Panc1 (cell line): ENCODE data around the gene SLC38A9. TPM values are rescaled to one million over a fixed set of nuclear protein-coding genes. Genes with fewer than 3 reads are reported as not detected.

Source experiments
- ATAC-seq: fragments of 200-7000 bp; cut with Tn5 transposase; 2 replicates; pipeline ENCODE4 v1.9.1; 2020; ENCODE audit warnings: mild to moderate bottlenecking, moderate library complexity
- BruUV-seq: library from RNA; stranded (reverse); fragments of 400-500 nt; replicated peaks from 2 replicates; lab custom pipeline; 2021; lab: Mats Ljungman, UMichigan
- CTCF ChIA-PET: fragments of 300-600 bp; sonication (Branson Sonifier 250); formaldehyde crosslinking; loops from one replicate; lab custom pipeline; 2022; ENCODE audit warnings: antibody characterized with exemption; lab: Charles Lee
- POLR2A ChIA-PET: fragments of 300-600 bp; sonication (Branson Sonifier 250); formaldehyde crosslinking; loops from one replicate; lab custom pipeline; 2022; ENCODE audit warnings: antibody characterized with exemption; lab: Charles Lee
- DNase-seq: peaks from one replicate; pipeline ENCODE4 v3.0.0-alpha.2; 2010; ENCODE audit warnings: low read depth, low spot score
- H3K27ac ChIP-seq: 2 replicates; pipeline ENCODE4 v1.5.1; 2011; ENCODE audit warnings: mild to moderate bottlenecking, low read length, inconsistent platforms
- H3K27me3 ChIP-seq: fragments of 200-500 bp; sonication (Bioruptor generic); 2 replicates; pipeline ENCODE4 v1.6.0; 2014; ENCODE audit warnings: low read length, inconsistent platforms; ENCODE audit not compliant: control insufficient read depth, insufficient read depth
- H3K36me3 ChIP-seq: fragments of 200-500 bp; sonication (Bioruptor generic); 2 replicates; pipeline ENCODE4 v1.5.1; 2014; ENCODE audit warnings: inconsistent platforms, mild to moderate bottlenecking, low read length, moderate library complexity; ENCODE audit not compliant: control insufficient read depth, insufficient read depth
- H3K4me1 ChIP-seq: 2 replicates; pipeline ENCODE4 v1.5.1; 2011; ENCODE audit warnings: inconsistent platforms, mild to moderate bottlenecking, low read length, moderate library complexity; ENCODE audit not compliant: control insufficient read depth, insufficient read depth
- H3K4me3 ChIP-seq, 2 experiments: 2 replicates each; pipeline ENCODE4 v1.5.1; 2011 to 2012; ENCODE audit warnings: low read depth in 2 of 2, low read length in 2 of 2, mild to moderate bottlenecking in 2 of 2, inconsistent platforms in 1 of 2, moderate library complexity in 1 of 2
- H3K9me3 ChIP-seq: fragments of 200-500 bp; sonication (Bioruptor generic); 2 replicates; pipeline ENCODE4 v1.5.1; 2014; ENCODE audit warnings: low read depth, mild to moderate bottlenecking, inconsistent platforms, low read length, moderate library complexity; ENCODE audit not compliant: control insufficient read depth, insufficient read depth
- CTCF ChIP-seq: fragments of 450-650 bp; IDR thresholded peaks from 2 replicates; pipeline ENCODE4 v1.5.1; 2017; ENCODE audit warnings: mild to moderate bottlenecking
- POLR2AphosphoS5 ChIP-seq: IDR thresholded peaks from 2 replicates; pipeline ENCODE4 v1.6.1; 2012; ENCODE audit warnings: mild to moderate bottlenecking, low read depth, low read length, moderate library complexity
- REST ChIP-seq, 2 experiments: IDR thresholded peaks; 2 replicates each; pipeline ENCODE4 v1.6.1; 2011 to 2012; ENCODE audit warnings: low read depth in 2 of 2, control low read depth in 1 of 2, low read length in 1 of 2, mild to moderate bottlenecking in 1 of 2, moderate library complexity in 1 of 2; ENCODE audit not compliant: insufficient read depth in 1 of 2
- SIN3A ChIP-seq: IDR thresholded peaks from 2 replicates; pipeline ENCODE4 v1.6.1; 2012; ENCODE audit warnings: low read depth, mild to moderate bottlenecking, low read length, moderate library complexity, borderline replicate concordance; ENCODE audit not compliant: insufficient read depth
- TCF7L2 ChIP-seq: IDR thresholded peaks from 2 replicates; pipeline ENCODE4 v1.6.1; 2011; ENCODE audit warnings: mild to moderate bottlenecking, low read depth, low read length, inconsistent platforms
- in situ Hi-C: cut with HindIII; loops from 2 replicates; pipeline ENCODE4 v1.10.0; 2016; ENCODE audit warnings: low sequenced_read_pairs, low pct_unique_long_range_greater_than_20kb
- intact Hi-C: fragments of 100-400 bp; cut with micrococcal nuclease; formaldehyde crosslinking; loops from one replicate; pipeline ENCODE4 v1.10.0; 2022; ENCODE audit not compliant: unreplicated experiment
- total RNA-seq: library from RNA; stranded (reverse); gene quantifications from one replicate; pipeline ENCODE4 v1.2.1, GENCODE V29; 2021; ENCODE audit not compliant: unreplicated experiment

Gene SLC38A9
- total RNA-seq, 1 experiment from 2014 or later: 12.8 TPM

- Histone ChIP-seq H3K27ac (no peak overlapping the region), H3K9me3 (no peaks in the 10 kb centered on the region), H3K4me3 (no peak overlapping the region), H3K27me3 (no peaks in the 10 kb centered on the region), H3K4me1 (no peaks in the 10 kb centered on the region), H3K36me3 (no peaks in the 10 kb centered on the region)
- TF ChIP-seq REST (IDR thresholded peaks at IDR 0.05; ENCODE audit: insufficient read depth in 1 of 2, low read depth in 2 of 2, low read length in 1 of 2): no peak
- TF ChIP-seq CTCF: peak; percentile 67
- TF ChIP-seq POLR2AphosphoS5: no peak
- POLR2A ChIA-PET: interaction anchor here (0.6 kb wide), 1 partner anchor 161 kb away, joined by 3 read pairs; no protein-coding TSS in a partner anchor
- intact Hi-C loops: loop anchor here (10.0 kb wide), 1 partner anchor 349 kb away; no protein-coding TSS in a partner anchor
- CTCF ChIA-PET: interaction anchor here (0.7 kb wide), 1 partner anchor 453 kb away, joined by 7 read pairs; no protein-coding TSS in a partner anchor
- DNase-seq (no peak), ATAC-seq (peak; percentile 71)
- BruUV-seq: no TSS peak
- in situ Hi-C loops: no loop called here
Measured at GRCh38 chr5:55694152-55694830, 17.8 kb downstream of the SLC38A9 start.

GRCh38 chr5:55692509-55692908, 19.6 kb downstream of the SLC38A9 start:
- in situ Hi-C loops: no loop called here
- Histone ChIP-seq H3K4me1 (no peaks in the 10 kb centered on the region), H3K27me3 (no peaks in the 10 kb centered on the region), H3K9me3 (no peaks in the 10 kb centered on the region), H3K27ac (no peak overlapping the region), H3K4me3 (no peak overlapping the region), H3K36me3 (no peaks in the 10 kb centered on the region)
- ATAC-seq (no peak), DNase-seq (no peak)
- POLR2A ChIA-PET: interaction anchor here (0.5 kb wide), 1 partner anchor 180 kb away, joined by 7 read pairs; no protein-coding TSS in a partner anchor
- intact Hi-C loops: loop anchor here (10.0 kb wide), 1 partner anchor 348 kb away; no protein-coding TSS in a partner anchor
- BruUV-seq: no TSS peak
- CTCF ChIA-PET: interaction anchor here (0.6 to 1.2 kb wide), 4 partner anchors 28 to 368 kb away, joined by 4 to 8 read pairs (median 4); no protein-coding TSS in a partner anchor
- TF ChIP-seq CTCF (no peak), POLR2AphosphoS5 (no peak), SIN3A (no peak), TCF7L2 (no peak), REST (IDR thresholded peaks at IDR 0.05; ENCODE audit: insufficient read depth in 1 of 2, low read depth in 2 of 2, low read length in 1 of 2) (no peak)
